Gastroesophageal sphincter (tissue), 3 donors: ENCODE data around the gene CACNG1.

Source experiments
- EP300 ChIP-seq: sonication (generic); formaldehyde crosslinking; IDR thresholded peaks from one replicate; pipeline ENCODE4 v1.6.1; 2017; ENCODE audit warnings: antibody characterized with exemption, mild to moderate bottlenecking
- POLR2A ChIP-seq, 2 donors: fragments of 450-650 bp; IDR thresholded peaks; one replicate each; pipeline ENCODE4 v1.6.1; 2017; ENCODE audit warnings: antibody characterized with exemption in 2 of 2, mild to moderate bottlenecking in 2 of 2, moderate library complexity in 1 of 2
- POLR2AphosphoS5 ChIP-seq: sonication (generic); formaldehyde crosslinking; IDR thresholded peaks from one replicate; pipeline ENCODE4 v1.6.1; 2017; ENCODE audit warnings: antibody characterized with exemption
- TF ChIP-seq, protein P1 (sequence below), 4 experiments: fragments of 200-600 bp in 2 of 4; fragments of 450-650 bp in 2 of 4; sonication (generic) in 1 of 4; IDR thresholded peaks; one replicate each; pipeline ENCODE4 v1.5.1; 2017 to 2019; ENCODE audit warnings: antibody characterized with exemption in 4 of 4, mild to moderate bottlenecking in 2 of 4, moderate library complexity in 2 of 4

DNA sequence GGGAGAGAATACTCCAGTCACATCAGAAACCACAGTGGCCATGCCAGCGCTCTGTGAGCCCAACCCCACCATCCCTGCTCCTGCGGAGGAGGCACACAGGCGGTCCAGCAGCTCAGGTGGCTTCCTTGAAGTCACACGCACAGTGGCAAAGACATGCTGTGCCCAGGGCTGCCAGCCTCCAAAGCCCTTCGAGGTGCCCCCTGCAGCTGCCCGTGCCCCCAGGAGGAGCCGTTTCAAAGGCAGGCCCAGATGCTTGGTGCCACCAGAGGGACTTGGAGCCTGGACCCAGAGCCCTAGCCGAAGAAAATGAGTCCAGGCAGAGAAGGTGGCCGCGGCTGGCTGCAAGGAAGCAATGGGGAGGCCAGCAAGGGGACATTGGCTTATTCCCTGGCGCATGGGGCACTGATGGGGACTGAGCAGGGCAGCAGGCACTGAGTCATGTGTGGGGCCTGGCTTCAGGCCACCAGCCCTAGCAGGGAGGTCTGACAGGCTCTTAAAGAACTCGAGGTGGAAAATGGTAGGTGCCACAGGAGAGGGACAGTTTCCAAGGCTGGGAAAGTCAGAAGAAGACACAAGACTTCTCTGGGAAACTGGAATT, 17.2 kb upstream of the CACNG1 start:
- TF ChIP-seq, protein P1, sequence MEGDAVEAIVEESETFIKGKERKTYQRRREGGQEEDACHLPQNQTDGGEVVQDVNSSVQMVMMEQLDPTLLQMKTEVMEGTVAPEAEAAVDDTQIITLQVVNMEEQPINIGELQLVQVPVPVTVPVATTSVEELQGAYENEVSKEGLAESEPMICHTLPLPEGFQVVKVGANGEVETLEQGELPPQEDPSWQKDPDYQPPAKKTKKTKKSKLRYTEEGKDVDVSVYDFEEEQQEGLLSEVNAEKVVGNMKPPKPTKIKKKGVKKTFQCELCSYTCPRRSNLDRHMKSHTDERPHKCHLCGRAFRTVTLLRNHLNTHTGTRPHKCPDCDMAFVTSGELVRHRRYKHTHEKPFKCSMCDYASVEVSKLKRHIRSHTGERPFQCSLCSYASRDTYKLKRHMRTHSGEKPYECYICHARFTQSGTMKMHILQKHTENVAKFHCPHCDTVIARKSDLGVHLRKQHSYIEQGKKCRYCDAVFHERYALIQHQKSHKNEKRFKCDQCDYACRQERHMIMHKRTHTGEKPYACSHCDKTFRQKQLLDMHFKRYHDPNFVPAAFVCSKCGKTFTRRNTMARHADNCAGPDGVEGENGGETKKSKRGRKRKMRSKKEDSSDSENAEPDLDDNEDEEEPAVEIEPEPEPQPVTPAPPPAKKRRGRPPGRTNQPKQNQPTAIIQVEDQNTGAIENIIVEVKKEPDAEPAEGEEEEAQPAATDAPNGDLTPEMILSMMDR (IDR thresholded peaks at IDR 0.05) = no peak
- TF ChIP-seq POLR2A (IDR thresholded peaks at IDR 0.05) (no peak), POLR2AphosphoS5 (no peak), EP300 (no peak)
